ENCODE measurements around the gene NEU1. TPM values are rescaled to one million over a fixed set of nuclear protein-coding genes. Genes with fewer than 3 reads are reported as not detected.
A peak's percentile ranks its signal among the peaks of the same experiment; 100 is the strongest.
"Not testable (repeated sequence)": the region's sequence is repeated elsewhere in the genome, so short reads cannot be mapped to it uniquely, and the experiment has no call there.

NEU1 gene
- total and polyA plus RNA-seq, 4 donors: 27.6 to 42.4 (median 34.8) TPM

GRCh38 chr6:31821301-31822035 is 41.2 kb downstream of the NEU1 start:
- no peaks in the 10 kb centered on the region for H3K27me3 ChIP-seq (ENCODE audit: control insufficient read depth in 4 of 4, insufficient read depth in 4 of 4, low read length in 3 of 4)
- no peaks in the 10 kb centered on the region for H3K9me3 ChIP-seq (ENCODE audit: control insufficient read depth in 4 of 4, low read length in 3 of 4)
- TF ChIP-seq ZBTB33 (IDR thresholded peaks at IDR 0.05) (no peak), REST (IDR thresholded peaks at IDR 0.05) (peak; percentile 1)
- peak overlapping the region; percentile 98 to 99 for H3K27ac ChIP-seq (ENCODE audit: low read depth in 1 of 2, low read length in 2 of 2)
- DNase-seq (ENCODE audit: low spot score): peak; percentile 87
- H3K36me3 ChIP-seq (ENCODE audit: control insufficient read depth in 4 of 4, insufficient read depth in 3 of 4, low read depth in 1 of 4, low read length in 3 of 4): no peaks in the 10 kb centered on the region
- 16% methylated on average over 39 of the region's 39 CpGs for WGBS
- peak overlapping the region; percentile 43 to 61 (median 53) for H3K4me3 ChIP-seq (ENCODE audit: low read depth in 1 of 3, low read length in 3 of 3)
- H3K9ac ChIP-seq (ENCODE audit: low read depth in 1 of 2, low read length in 2 of 2): peak overlapping the region; percentile 52 to 83
- peaks cover 9 to 23% (median 16%) of the 10 kb centered on the region in 4 donors for H3K4me1 ChIP-seq (ENCODE audit: control insufficient read depth in 4 of 4, insufficient read depth in 4 of 4, low read length in 3 of 4)

GRCh38 chr6:31820399-31820798 is 42.2 kb downstream of the NEU1 start:
- H3K36me3 ChIP-seq (ENCODE audit: control insufficient read depth in 4 of 4, insufficient read depth in 3 of 4, low read depth in 1 of 4, low read length in 3 of 4); H3K4me3 ChIP-seq (ENCODE audit: low read depth in 1 of 3, low read length in 3 of 3); H3K27ac ChIP-seq (ENCODE audit: low read depth in 1 of 2, low read length in 2 of 2); H3K9me3 ChIP-seq (ENCODE audit: control insufficient read depth in 4 of 4, low read length in 3 of 4); H3K27me3 ChIP-seq (ENCODE audit: control insufficient read depth in 4 of 4, insufficient read depth in 4 of 4, low read length in 3 of 4); H3K9ac ChIP-seq (ENCODE audit: low read depth in 1 of 2, low read length in 2 of 2); DNase-seq (ENCODE audit: low spot score): not testable (repeated sequence)
- H3K4me1 ChIP-seq (ENCODE audit: control insufficient read depth in 4 of 4, insufficient read depth in 4 of 4, low read length in 3 of 4): peaks cover 9 to 23% (median 15%) of the 10 kb centered on the region in 4 donors
- WGBS: 89% methylated on average over 10 of the region's 10 CpGs

- DNase-seq (ENCODE audit: low spot score): no peak
- Histone ChIP-seq H3K4me3 (ENCODE audit: low read depth in 1 of 3, low read length in 3 of 3) (no peak overlapping the region), H3K27ac (ENCODE audit: low read depth in 1 of 2, low read length in 2 of 2) (peak overlapping the region; percentile 54 to 55), H3K9me3 (ENCODE audit: control insufficient read depth in 4 of 4, low read length in 3 of 4) (no peaks in the 10 kb centered on the region), H3K36me3 (ENCODE audit: control insufficient read depth in 4 of 4, insufficient read depth in 3 of 4, low read depth in 1 of 4, low read length in 3 of 4) (no peaks in the 10 kb centered on the region), H3K4me1 (ENCODE audit: control insufficient read depth in 4 of 4, insufficient read depth in 4 of 4, low read length in 3 of 4) (peaks cover 9 to 23% (median 15%) of the 10 kb centered on the region in 4 donors), H3K9ac (ENCODE audit: low read depth in 1 of 2, low read length in 2 of 2) (no peak overlapping the region), H3K27me3 (ENCODE audit: control insufficient read depth in 4 of 4, insufficient read depth in 4 of 4, low read length in 3 of 4) (no peaks in the 10 kb centered on the region)
- TF ChIP-seq ZBTB33 (IDR thresholded peaks at IDR 0.05) (peak; percentile 9), GABPA (IDR thresholded peaks at IDR 0.05 in 1 of 2, conservative IDR thresholded peaks at IDR 0.05 in 1 of 2) (no peak), YY1 (IDR thresholded peaks at IDR 0.05) (no peak), REST (IDR thresholded peaks at IDR 0.05) (no peak), HNF4A (conservative IDR thresholded peaks at IDR 0.05) (no peak), CTCF (IDR thresholded peaks at IDR 0.05; ENCODE audit: low read depth, low read length, missing input control) (no peak), TAF1 (conservative IDR thresholded peaks at IDR 0.05) (no peak), RXRA (IDR thresholded peaks at IDR 0.05) (no peak), EGR1 (IDR thresholded peaks at IDR 0.05; ENCODE audit: low read depth in 2 of 2) (no peak), RAD21 (IDR thresholded peaks at IDR 0.05) (no peak), NR2F2 (IDR thresholded peaks at IDR 0.05) (peak; percentile 3), FOXA2 (IDR thresholded peaks at IDR 0.05) (no peak), HNF4G (IDR thresholded peaks at IDR 0.05) (no peak)
These were observed 42.7 kb downstream of the NEU1 start for GRCh38 chr6:31819871-31820299.
